Bronchial epithelial cell (primary cell): ENCODE data around the gene CFB. TPM values are rescaled to one million over a fixed set of nuclear protein-coding genes. Genes with fewer than 3 reads are reported as not detected.

Experiments
- DNase-seq: peaks from one replicate; pipeline ENCODE4 v3.0.0-alpha.2; 2010; ENCODE audit warnings: low read depth
- FAIRE-seq: peaks from 2 replicates; lab custom pipeline; 2011; peaks lifted over from hg19 to GRCh38; lab: Jason Lieb, UNC
- H3K27me3 ChIP-seq: 2 replicates; pipeline ENCODE4 v1.5.1; 2011; ENCODE audit warnings: low read length; ENCODE audit not compliant: control insufficient read depth, insufficient read depth
- H3K36me3 ChIP-seq: 2 replicates; pipeline ENCODE4 v1.5.1; 2011; ENCODE audit warnings: low read length; ENCODE audit not compliant: control insufficient read depth, insufficient read depth
- H3K4me3 ChIP-seq: 2 replicates; pipeline ENCODE4 v1.5.1; 2011; ENCODE audit warnings: mild to moderate bottlenecking, low read depth, low read length, control low read depth
- CTCF ChIP-seq: IDR thresholded peaks from 2 replicates; pipeline ENCODE4 v1.5.1; 2011; ENCODE audit warnings: mild to moderate bottlenecking, moderate library complexity, low read length, control low read depth, inconsistent platforms; ENCODE audit not compliant: insufficient read depth, severe bottlenecking
- total RNA-seq: library from RNA; depleted of rRNA; stranded (reverse); fragments of >200 nt; gene quantifications from 2 replicates; pipeline ENCODE4 v1.2.1, GENCODE V29; 2014

The CFB gene
- total RNA-seq, 1 donor from 2014 or later = 2.6 TPM

- H3K36me3 ChIP-seq = no peaks in the 10 kb centered on the region
- no peak for TF ChIP-seq CTCF
- DNase-seq (no peak), FAIRE-seq (no peak)
- H3K4me3 ChIP-seq = no peak overlapping the region
- no peaks in the 10 kb centered on the region for H3K27me3 ChIP-seq
Observed at GRCh38 chr6:31911826-31912585, 33.9 kb upstream of the CFB start.

GRCh38 chr6:31915351-31915750 is 30.5 kb upstream of the CFB start:
- H3K36me3 ChIP-seq = no peaks in the 10 kb centered on the region
- TF ChIP-seq CTCF = no peak
- no peaks in the 10 kb centered on the region for H3K27me3 ChIP-seq
- FAIRE-seq (no peak), DNase-seq (no peak)
- no peak overlapping the region for H3K4me3 ChIP-seq

- DNase-seq (no peak), FAIRE-seq (no peak)
- no peak for TF ChIP-seq CTCF
- Histone ChIP-seq H3K27me3 (no peaks in the 10 kb centered on the region), H3K36me3 (no peaks in the 10 kb centered on the region), H3K4me3 (no peak overlapping the region)
Observed at GRCh38 chr6:31915756-31916155, 30.1 kb upstream of the CFB start.

- no peaks in the 10 kb centered on the region for H3K27me3 ChIP-seq
- FAIRE-seq (no peak), DNase-seq (no peak)
- TF ChIP-seq CTCF = no peak
- no peaks in the 10 kb centered on the region for H3K36me3 ChIP-seq
- no peak overlapping the region for H3K4me3 ChIP-seq
Observed at GRCh38 chr6:31918069-31918720, 27.7 kb upstream of the CFB start.

GRCh38 chr6:31919624-31920303 is 26.1 kb upstream of the CFB start:
- TF ChIP-seq CTCF = no peak
- H3K27me3 ChIP-seq = no peaks in the 10 kb centered on the region
- no peak overlapping the region for H3K4me3 ChIP-seq
- no peaks in the 10 kb centered on the region for H3K36me3 ChIP-seq
- DNase-seq (no peak), FAIRE-seq (no peak)
